ENCODE measurements around the gene EYA4. TPM values are rescaled to one million over a fixed set of nuclear protein-coding genes. Genes with fewer than 3 reads are reported as not detected.

EYA4 gene
- total and polyA plus RNA-seq, 3 donors from 2014 or later = 8.1 to 11.3 (median 10.7) TPM

GRCh38 chr6:133202610-133203343, 38.4 kb upstream of the EYA4 start:
- Histone ChIP-seq H3K9me3 (no peaks in the 10 kb centered on the region), H3K27ac (no peak overlapping the region), H3K4me3 (no peak overlapping the region), H3K36me3 (ENCODE audit: low read depth, missing control alignments) (no peaks in the 10 kb centered on the region), H3K27me3 (no peaks in the 10 kb centered on the region), H3K4me1 (no peaks in the 10 kb centered on the region)
- 70% methylated on average over 4 of the region's 4 CpGs for WGBS, 2 donors
- DNase-seq = no peak
- TF ChIP-seq CTCF (IDR thresholded peaks at IDR 0.05) (no peak), POLR2A (IDR thresholded peaks at IDR 0.05) (no peak)
- intact Hi-C loops (cut with DNase I; ENCODE audit: low total_unique reads) = no loop called here

DNA sequence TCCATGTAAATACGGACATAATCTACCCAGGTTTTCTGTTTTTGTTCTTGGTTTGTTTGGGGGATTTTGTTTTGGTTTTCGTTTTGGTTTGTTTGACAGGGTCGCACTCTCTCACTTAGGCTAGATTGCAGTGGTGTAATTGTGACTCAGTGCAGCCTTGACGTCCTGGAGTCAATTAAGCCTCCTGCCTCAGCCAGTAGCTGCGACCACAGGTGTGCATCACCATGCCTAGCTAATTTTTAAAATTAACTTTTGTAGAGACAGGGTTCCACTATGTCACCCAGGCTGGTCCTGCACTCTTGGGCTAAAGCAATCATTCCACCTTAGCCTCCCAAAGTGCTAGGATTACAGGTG, 37.8 kb upstream of the EYA4 start:
- 83 to 84% methylated on average over 5 of the region's 5 CpGs for WGBS, 2 donors
- H3K27ac ChIP-seq = no peak overlapping the region
- no peak for DNase-seq
- H3K9me3 ChIP-seq = no peaks in the 10 kb centered on the region
- intact Hi-C loops (cut with DNase I; ENCODE audit: low total_unique reads) = no loop called here
- H3K27me3 ChIP-seq = no peaks in the 10 kb centered on the region
- no peaks in the 10 kb centered on the region for H3K36me3 ChIP-seq (ENCODE audit: low read depth, missing control alignments)
- no peaks in the 10 kb centered on the region for H3K4me1 ChIP-seq
- TF ChIP-seq POLR2A (IDR thresholded peaks at IDR 0.05) (no peak), CTCF (IDR thresholded peaks at IDR 0.05) (no peak)
- H3K4me3 ChIP-seq = no peak overlapping the region

- no peak overlapping the region for H3K27ac ChIP-seq
- no peak for TF ChIP-seq POLR2A (IDR thresholded peaks at IDR 0.05)
- no peak for TF ChIP-seq CTCF (IDR thresholded peaks at IDR 0.05)
- H3K36me3 ChIP-seq (ENCODE audit: low read depth, missing control alignments) = no peaks in the 10 kb centered on the region
- no peaks in the 10 kb centered on the region for H3K9me3 ChIP-seq
- intact Hi-C loops (cut with DNase I; ENCODE audit: low total_unique reads) = no loop called here
- H3K4me3 ChIP-seq = no peak overlapping the region
- H3K4me1 ChIP-seq = no peaks in the 10 kb centered on the region
- no peaks in the 10 kb centered on the region for H3K27me3 ChIP-seq
- DNase-seq = no peak
These were observed 35.9 kb upstream of the EYA4 start for GRCh38 chr6:133205304-133205703.

DNA sequence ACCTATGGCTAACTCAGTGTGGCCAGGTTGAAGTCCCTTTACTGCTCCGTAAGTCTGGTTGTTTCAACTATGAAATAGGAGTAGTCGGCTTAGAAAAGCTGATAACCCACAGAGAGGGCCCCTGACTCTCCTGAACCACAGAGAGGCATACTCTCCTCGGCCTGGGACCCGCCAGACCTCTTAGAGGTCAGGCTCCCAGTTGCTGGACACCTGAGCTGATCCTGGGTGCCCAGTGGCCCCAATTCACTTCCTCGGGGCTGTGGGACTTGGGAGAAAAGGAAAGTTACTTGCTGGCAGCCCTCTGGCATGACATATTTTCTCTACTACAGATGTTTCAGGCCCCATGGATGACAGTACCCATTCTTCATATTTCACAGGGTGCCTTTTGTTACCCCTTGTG, 34.2 kb upstream of the EYA4 start:
- DNase-seq = no peak
- H3K4me3 ChIP-seq = no peak overlapping the region
- H3K27ac ChIP-seq = no peak overlapping the region
- no peaks in the 10 kb centered on the region for H3K36me3 ChIP-seq (ENCODE audit: low read depth, missing control alignments)
- intact Hi-C loops (cut with DNase I; ENCODE audit: low total_unique reads) = no loop called here
- H3K27me3 ChIP-seq = no peaks in the 10 kb centered on the region
- H3K9me3 ChIP-seq = no peaks in the 10 kb centered on the region
- WGBS, 2 donors = 75 to 87% methylated on average over 5 of the region's 5 CpGs
- H3K4me1 ChIP-seq = no peaks in the 10 kb centered on the region
- TF ChIP-seq POLR2A (IDR thresholded peaks at IDR 0.05) = no peak
- no peak for TF ChIP-seq CTCF (IDR thresholded peaks at IDR 0.05)

DNA sequence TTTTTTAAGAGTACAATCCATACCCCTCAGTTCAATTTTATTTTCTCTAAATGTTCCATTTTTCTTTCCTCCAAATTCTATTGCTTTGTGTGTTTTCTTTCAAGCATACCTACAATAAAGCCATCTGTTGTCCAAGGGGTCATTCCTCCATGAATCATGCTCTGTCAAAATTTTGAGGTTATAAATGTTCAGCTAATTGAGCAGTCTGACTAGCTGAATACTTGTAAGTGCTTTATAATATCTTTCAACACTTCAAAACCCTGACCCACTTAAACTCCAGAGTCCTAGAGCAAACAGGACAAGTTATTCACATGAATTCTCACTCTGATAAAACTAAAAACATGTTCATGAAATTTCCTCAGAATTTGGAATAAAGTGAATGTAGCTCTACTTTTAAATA, 33.4 kb upstream of the EYA4 start:
- Histone ChIP-seq H3K27ac (no peak overlapping the region), H3K4me3 (no peak overlapping the region), H3K36me3 (ENCODE audit: low read depth, missing control alignments) (no peaks in the 10 kb centered on the region), H3K4me1 (no peaks in the 10 kb centered on the region), H3K27me3 (no peaks in the 10 kb centered on the region), H3K9me3 (no peaks in the 10 kb centered on the region)
- TF ChIP-seq POLR2A (IDR thresholded peaks at IDR 0.05) (no peak), CTCF (IDR thresholded peaks at IDR 0.05) (no peak)
- DNase-seq = no peak
- intact Hi-C loops (cut with DNase I; ENCODE audit: low total_unique reads) = no loop called here
